HepG2 (cell line): ENCODE results near the gene MED12L. TPM values are rescaled to one million over a fixed set of nuclear protein-coding genes. Genes with fewer than 3 reads are reported as not detected.

Source experiments
- ATAC-seq: fragments of 200-7000 bp; cut with Tn5 transposase; 3 replicates; pipeline ENCODE4 v1.9.1; 2020; ENCODE audit warnings: mild to moderate bottlenecking, moderate library complexity
- BruUV-seq: library from RNA; stranded (reverse); fragments of 400-500 nt; replicated peaks from 2 replicates; lab custom pipeline; 2021; lab: Mats Ljungman, UMichigan
- CTCF ChIA-PET: fragments of 300-600 bp; formaldehyde crosslinking; extraction: SDS; loops from one replicate; lab custom pipeline; 2021; ENCODE audit warnings: low total read pairs, inconsistent platforms, low intra/inter-chr PET ratio; lab: Yijun Ruan, JAX
- POLR2A ChIA-PET: fragments of 350-600 bp; sonication (Branson Sonifier 250); formaldehyde crosslinking; loops from one replicate; lab custom pipeline; 2020; ENCODE audit warnings: antibody characterized with exemption, inconsistent platforms; lab: Yijun Ruan, JAX
- DNase-seq: peaks from one replicate; pipeline ENCODE4 v3.0.0-alpha.2; 2015; ENCODE audit warnings: low spot score
- FAIRE-seq: peaks from 3 replicates; lab custom pipeline; 2011; peaks lifted over from hg19 to GRCh38; lab: Jason Lieb, UNC
- H2AFZ ChIP-seq: one replicate; pipeline ENCODE4 v1.6.1; 2011; ENCODE audit warnings: low read length, inconsistent platforms
- H3K27ac ChIP-seq: fragments of 300-600 bp; 3 replicates; pipeline ENCODE4 v1.8.0; 2011; ENCODE audit warnings: mixed run types, mild to moderate bottlenecking, mixed read lengths, low read length, inconsistent platforms; ENCODE audit not compliant: insufficient read depth; ENCODE audit errors: extremely low read length
- H3K27me3 ChIP-seq, 2 experiments: fragments of 200-600 bp in 1 of 2; 2 replicates in 1 of 2; 3 replicates in 1 of 2; pipeline versions ENCODE4 v1.6.0 to v1.8.0; 2011; ENCODE audit warnings: low read length in 2 of 2, mild to moderate bottlenecking in 2 of 2, moderate library complexity in 2 of 2, inconsistent platforms in 1 of 2; ENCODE audit not compliant: insufficient read depth in 2 of 2, control insufficient read depth in 1 of 2
- H3K36me3 ChIP-seq, 2 experiments: fragments of 200-600 bp in 1 of 2; replicated peaks in 1 of 2; 2 replicates in 1 of 2; 3 replicates in 1 of 2; pipeline versions ENCODE4 v1.5.1 to v1.8.0; 2011; ENCODE audit warnings: low read length in 2 of 2, inconsistent platforms in 1 of 2; ENCODE audit not compliant: insufficient read depth in 2 of 2, control insufficient read depth in 1 of 2
- H3K4me1 ChIP-seq: 2 replicates; pipeline ENCODE4 v1.5.1; 2012; ENCODE audit warnings: low read length, inconsistent platforms; ENCODE audit not compliant: insufficient read depth
- H3K4me2 ChIP-seq: 2 replicates; pipeline ENCODE4 v1.6.0; 2011; ENCODE audit warnings: low read depth, low read length, inconsistent platforms
- H3K4me3 ChIP-seq, 3 experiments: fragments of 200-600 bp in 1 of 3; sonication (generic), shearing (Covaris generic) in 1 of 3; replicated peaks in 1 of 3; 2 replicates each; pipeline ENCODE4 v1.5.1; 2011 to 2016; ENCODE audit warnings: low read length in 3 of 3, inconsistent platforms in 2 of 3, low read depth in 2 of 3, mild to moderate bottlenecking in 2 of 3, control low read depth in 1 of 3, mixed read lengths in 1 of 3; ENCODE audit not compliant: insufficient read depth in 1 of 3
- H3K79me2 ChIP-seq: one replicate; pipeline ENCODE4 v1.6.1; 2011; ENCODE audit warnings: low read length, inconsistent platforms; ENCODE audit not compliant: insufficient read depth
- H3K9ac ChIP-seq: 2 replicates; pipeline ENCODE4 v1.6.0; 2011; ENCODE audit warnings: mild to moderate bottlenecking, low read depth, low read length, inconsistent platforms; ENCODE audit not compliant: insufficient read depth
- H3K9me3 ChIP-seq: 2 replicates; pipeline ENCODE4 v1.5.1; 2012; ENCODE audit warnings: mild to moderate bottlenecking, low read length
- H4K20me1 ChIP-seq: 2 replicates; pipeline ENCODE4 v1.6.0; 2011; ENCODE audit warnings: inconsistent platforms, mild to moderate bottlenecking, low read length, moderate library complexity; ENCODE audit not compliant: insufficient read depth
- CENPT ChIP-seq: sonication (generic); formaldehyde crosslinking; IDR thresholded peaks from 2 replicates; pipeline ENCODE4 v1.8.0; 2022; ENCODE audit warnings: low read depth, mild to moderate bottlenecking, moderate library complexity, missing genetic modification reagents
- GLI4 ChIP-seq: sonication (generic); formaldehyde crosslinking; IDR thresholded peaks from 2 replicates; pipeline ENCODE4 v1.5.1; 2020; ENCODE audit warnings: missing genetic modification reagents, mild to moderate bottlenecking, moderate library complexity, borderline replicate concordance
- HOXD1 ChIP-seq: sonication (generic); formaldehyde crosslinking; IDR thresholded peaks from 2 replicates; pipeline ENCODE4 v1.5.0; 2020; ENCODE audit warnings: missing genetic modification reagents
- KLF11 ChIP-seq: IDR thresholded peaks from 2 replicates; pipeline ENCODE4 v1.6.1; 2016; ENCODE audit warnings: missing compliant biosample characterization
- PRMT3 ChIP-seq: sonication (generic); formaldehyde crosslinking; IDR thresholded peaks from 2 replicates; pipeline ENCODE4 v1.8.1; 2022; ENCODE audit warnings: low read depth, mild to moderate bottlenecking, moderate library complexity, missing genetic modification reagents, borderline replicate concordance
- SMARCE1 ChIP-seq: fragments of 450-650 bp; IDR thresholded peaks from 2 replicates; pipeline ENCODE4 v1.6.1; 2017; ENCODE audit warnings: borderline replicate concordance
- SRSF9 ChIP-seq: fragments of 200-400 bp; formaldehyde crosslinking; IDR thresholded peaks from 2 replicates; pipeline ENCODE4 v1.6.1; 2018; ENCODE audit warnings: borderline replicate concordance, mild to moderate bottlenecking, low read depth, low read length; ENCODE audit not compliant: insufficient read depth, poor library complexity, severe bottlenecking
- TAF1 ChIP-seq: sonication (generic); formaldehyde crosslinking; IDR thresholded peaks from 2 replicates; pipeline ENCODE4 v1.4.0; 2020; ENCODE audit warnings: missing genetic modification reagents
- TOE1 ChIP-seq: sonication (generic); formaldehyde crosslinking; IDR thresholded peaks from 2 replicates; pipeline ENCODE4 v1.4.0; 2020; ENCODE audit warnings: mild to moderate bottlenecking, missing genetic modification reagents
- ZFP82 ChIP-seq: sonication (generic); formaldehyde crosslinking; IDR thresholded peaks from 2 replicates; pipeline ENCODE4 v1.5.1; 2020; ENCODE audit warnings: mild to moderate bottlenecking, missing genetic modification reagents, borderline replicate concordance
- ZFY ChIP-seq: sonication (generic); formaldehyde crosslinking; IDR thresholded peaks from 2 replicates; pipeline ENCODE4 v1.4.0; 2020; ENCODE audit warnings: missing genetic modification reagents
- ZNF101 ChIP-seq: sonication (generic); formaldehyde crosslinking; IDR thresholded peaks from 2 replicates; pipeline ENCODE4 v1.4.0; 2020; ENCODE audit warnings: mild to moderate bottlenecking, low read depth, missing genetic modification reagents, borderline replicate concordance
- ZNF121 ChIP-seq: sonication (generic); formaldehyde crosslinking; IDR thresholded peaks from 2 replicates; pipeline ENCODE4 v1.5.0; 2020; ENCODE audit warnings: mild to moderate bottlenecking, missing genetic modification reagents
- ZNF83 ChIP-seq: sonication (generic); formaldehyde crosslinking; IDR thresholded peaks from 2 replicates; pipeline ENCODE4 v1.4.0; 2020; ENCODE audit warnings: missing genetic modification reagents, mild to moderate bottlenecking, borderline replicate concordance
- WGBS: methylation state at CpG from one replicate; pipeline ENCODE4 v1.1.6; 2017; ENCODE audit warnings: low lambda C conversion rate; 5-methylcytosine and 5-hydroxymethylcytosine counted together
- in situ Hi-C: cut with HindIII; loops from 2 replicates; pipeline ENCODE4 v1.10.0; 2017; ENCODE audit warnings: low pct_unique_long_range_greater_than_20kb; ENCODE audit not compliant: extremely low pct_ligation_motif_present
- intact Hi-C: fragments of 100-400 bp; cut with micrococcal nuclease; formaldehyde crosslinking; loops from one replicate; pipeline ENCODE4 v1.10.0; 2022; ENCODE audit not compliant: unreplicated experiment
- polyA plus RNA-seq, 8 experiments: library from polyadenylated mRNA; depleted of rRNA in 3 of 8; stranded (reverse) in 7 of 8; unstranded in 1 of 8; fragments of >200 nt; fragmentation: Illumina TruSeq in 4 of 8; extraction: Trizol in 4 of 8; gene quantifications; 2 replicates each; pipeline versions ENCODE4 v1.2.1 to v1.2.3, GENCODE V29; 2011 to 2016; ENCODE audit warnings: low read depth in 4 of 8, missing spikeins in 1 of 8, mixed read lengths in 1 of 8; ENCODE audit not compliant: insufficient read depth in 1 of 8
- total RNA-seq, 5 experiments: library from RNA; depleted of rRNA; stranded (reverse); fragments of >200 nt; fragmentation: Illumina TruSeq; extraction: Trizol; gene quantifications; 2 replicates each; pipeline ENCODE4 v1.2.3, GENCODE V29; 2016; ENCODE audit warnings: low read depth in 1 of 5
- TF ChIP-seq, protein P1 (sequence below): sonication (generic); formaldehyde crosslinking; IDR thresholded peaks from 2 replicates; pipeline ENCODE4 v1.8.0; 2022; ENCODE audit warnings: missing genetic modification reagents, low read depth, mild to moderate bottlenecking, borderline replicate concordance
- TF ChIP-seq, protein P2 (sequence below): sonication (generic); formaldehyde crosslinking; IDR thresholded peaks from 2 replicates; pipeline ENCODE4 v1.4.0; 2020; ENCODE audit warnings: mild to moderate bottlenecking, missing genetic modification reagents
- TF ChIP-seq, protein P3 (sequence below), 2 experiments: IDR thresholded peaks; 2 replicates each; pipeline ENCODE4 v1.6.1; 2011 to 2012; ENCODE audit warnings: low read length in 2 of 2, borderline replicate concordance in 1 of 2, low read depth in 1 of 2, mild to moderate bottlenecking in 1 of 2, moderate library complexity in 1 of 2

Gene MED12L
- total and polyA plus RNA-seq, 2 of the 13 experiments (the other 11 are each of a cell fraction or from before 2014, with no cell fraction given), result 0.07 to 0.64 TPM

DNA sequence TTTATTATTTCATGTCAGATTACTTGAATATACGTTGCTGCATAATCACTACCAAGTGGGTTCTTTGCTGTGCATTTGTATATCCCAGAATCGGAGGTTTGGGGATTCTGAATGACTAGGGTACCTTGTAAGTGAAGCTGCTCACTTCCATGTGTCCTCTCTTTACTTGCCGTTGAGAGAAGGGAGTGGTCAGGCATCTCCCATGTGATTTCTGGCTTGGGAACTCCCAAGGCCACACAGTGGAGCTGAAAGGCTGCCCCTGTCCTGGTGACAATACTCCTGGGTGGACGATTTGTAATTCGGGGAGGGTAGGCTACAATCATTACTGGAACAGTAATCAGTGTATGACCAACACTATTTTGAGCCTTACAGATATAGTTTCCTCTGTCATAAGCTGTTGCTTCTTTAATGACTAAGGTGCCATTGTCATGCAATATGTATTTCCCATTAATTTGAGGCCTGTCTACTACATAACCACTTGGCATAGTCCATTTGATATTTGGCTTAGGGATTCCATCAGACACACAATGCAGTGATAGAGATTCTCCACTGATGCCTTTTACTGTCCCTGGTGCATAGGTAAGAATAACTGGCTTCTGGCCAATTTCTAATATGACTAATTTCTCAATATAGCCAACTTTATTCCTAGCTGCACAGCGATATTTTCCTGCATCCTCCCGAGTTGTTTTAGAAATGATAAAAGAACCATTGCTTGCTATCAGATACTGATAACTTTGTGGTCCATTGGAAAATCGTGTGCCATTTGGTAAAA lies 351.4 kb downstream of the MED12L start:
- ATAC-seq, result no peak
- CTCF ChIA-PET, result no interaction called here
- no TSS peak for BruUV-seq
- Histone ChIP-seq H3K9me3 (no peaks in the 10 kb centered on the region), H4K20me1 (no peaks in the 10 kb centered on the region), H2AFZ (no peak overlapping the region), H3K4me1 (no peaks in the 10 kb centered on the region), H3K79me2 (no peaks in the 10 kb centered on the region), H3K36me3 (no peaks in the 10 kb centered on the region), H3K4me3 (no peak overlapping the region), H3K4me2 (no peak overlapping the region), H3K27ac (no peak overlapping the region), H3K9ac (no peak overlapping the region), H3K27me3 (0 out of 5 replicates have a peak, but pooled peaks cover 0 to 3% of the 10 kb centered on the region in 2 experiments)
- TF ChIP-seq ZFP82, result no peak
- no peak for TF ChIP-seq GLI4 (CRISPR knock-in tag)
- TF ChIP-seq TAF1 (CRISPR knock-in tag), result no peak
- TF ChIP-seq TOE1 (CRISPR knock-in tag), result no peak
- TF ChIP-seq ZNF101 (CRISPR knock-in tag), result no peak
- no peak for TF ChIP-seq SMARCE1
- TF ChIP-seq, protein P1, sequence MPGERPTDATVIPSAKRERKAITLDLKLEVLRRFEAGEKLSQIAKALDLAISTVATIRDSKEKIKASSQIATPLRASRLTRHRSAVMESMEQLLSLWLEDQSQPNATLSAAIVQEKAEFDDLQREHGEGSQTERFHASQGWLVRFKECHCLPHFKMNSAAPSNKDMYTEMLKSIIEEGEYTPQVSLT (CRISPR knock-in tag), result no peak
- TF ChIP-seq, protein P2, sequence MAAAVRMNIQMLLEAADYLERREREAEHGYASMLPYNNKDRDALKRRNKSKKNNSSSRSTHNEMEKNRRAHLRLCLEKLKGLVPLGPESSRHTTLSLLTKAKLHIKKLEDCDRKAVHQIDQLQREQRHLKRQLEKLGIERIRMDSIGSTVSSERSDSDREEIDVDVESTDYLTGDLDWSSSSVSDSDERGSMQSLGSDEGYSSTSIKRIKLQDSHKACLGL, result no peak
- TF ChIP-seq SRSF9, result no peak
- no peak for TF ChIP-seq ZNF121 (CRISPR knock-in tag)
- TF ChIP-seq ZFY, result no peak
- TF ChIP-seq KLF11 (CRISPR knock-in tag), result no peak
- TF ChIP-seq ZNF83, result no peak
- TF ChIP-seq, protein P3, sequence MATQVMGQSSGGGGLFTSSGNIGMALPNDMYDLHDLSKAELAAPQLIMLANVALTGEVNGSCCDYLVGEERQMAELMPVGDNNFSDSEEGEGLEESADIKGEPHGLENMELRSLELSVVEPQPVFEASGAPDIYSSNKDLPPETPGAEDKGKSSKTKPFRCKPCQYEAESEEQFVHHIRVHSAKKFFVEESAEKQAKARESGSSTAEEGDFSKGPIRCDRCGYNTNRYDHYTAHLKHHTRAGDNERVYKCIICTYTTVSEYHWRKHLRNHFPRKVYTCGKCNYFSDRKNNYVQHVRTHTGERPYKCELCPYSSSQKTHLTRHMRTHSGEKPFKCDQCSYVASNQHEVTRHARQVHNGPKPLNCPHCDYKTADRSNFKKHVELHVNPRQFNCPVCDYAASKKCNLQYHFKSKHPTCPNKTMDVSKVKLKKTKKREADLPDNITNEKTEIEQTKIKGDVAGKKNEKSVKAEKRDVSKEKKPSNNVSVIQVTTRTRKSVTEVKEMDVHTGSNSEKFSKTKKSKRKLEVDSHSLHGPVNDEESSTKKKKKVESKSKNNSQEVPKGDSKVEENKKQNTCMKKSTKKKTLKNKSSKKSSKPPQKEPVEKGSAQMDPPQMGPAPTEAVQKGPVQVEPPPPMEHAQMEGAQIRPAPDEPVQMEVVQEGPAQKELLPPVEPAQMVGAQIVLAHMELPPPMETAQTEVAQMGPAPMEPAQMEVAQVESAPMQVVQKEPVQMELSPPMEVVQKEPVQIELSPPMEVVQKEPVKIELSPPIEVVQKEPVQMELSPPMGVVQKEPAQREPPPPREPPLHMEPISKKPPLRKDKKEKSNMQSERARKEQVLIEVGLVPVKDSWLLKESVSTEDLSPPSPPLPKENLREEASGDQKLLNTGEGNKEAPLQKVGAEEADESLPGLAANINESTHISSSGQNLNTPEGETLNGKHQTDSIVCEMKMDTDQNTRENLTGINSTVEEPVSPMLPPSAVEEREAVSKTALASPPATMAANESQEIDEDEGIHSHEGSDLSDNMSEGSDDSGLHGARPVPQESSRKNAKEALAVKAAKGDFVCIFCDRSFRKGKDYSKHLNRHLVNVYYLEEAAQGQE (IDR thresholded peaks at IDR 0.05; ENCODE audit: borderline replicate concordance in 1 of 2, low read depth in 1 of 2, low read length in 2 of 2), result no peak
- TF ChIP-seq HOXD1 (CRISPR knock-in tag), result no peak
- TF ChIP-seq PRMT3, result no peak
- no peak for TF ChIP-seq CENPT (CRISPR knock-in tag)
- in situ Hi-C loops, result no loop called here
- 31% methylated on average over 8 of the region's 8 CpGs for WGBS
- intact Hi-C loops, result no loop called here
- POLR2A ChIA-PET, result no interaction called here
- no peak for FAIRE-seq
- DNase-seq, result no peak
